Measurements from ENCODE around the gene CCHCR1. TPM values are rescaled to one million over a fixed set of nuclear protein-coding genes. Genes with fewer than 3 reads are reported as not detected.

Gene CCHCR1
- total and polyA plus RNA-seq, 2 experiments from 2014 or later = 19.8 to 46.7 TPM

DNA sequence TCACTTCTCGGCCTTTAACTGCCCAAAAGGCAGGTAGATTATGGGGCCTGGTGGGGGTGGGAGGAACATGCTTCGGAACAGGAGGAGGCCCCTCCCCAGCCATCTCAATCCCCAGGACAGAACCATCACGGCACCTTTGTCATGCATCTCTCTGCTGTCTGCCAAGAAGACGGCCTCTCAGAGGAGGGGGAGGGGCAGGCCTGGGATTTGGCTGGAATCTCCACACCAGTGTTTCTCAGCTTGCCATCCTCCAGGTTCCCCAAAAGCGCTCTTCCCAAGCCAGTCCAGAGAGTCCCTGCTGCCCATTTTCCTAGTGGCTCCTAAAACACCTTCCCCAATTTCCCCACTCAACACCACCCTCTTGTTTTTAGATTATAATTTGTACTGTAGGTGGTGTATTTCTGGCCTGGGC is 15.4 kb upstream of the CCHCR1 start (continued):
- TF ChIP-seq, protein P1, sequence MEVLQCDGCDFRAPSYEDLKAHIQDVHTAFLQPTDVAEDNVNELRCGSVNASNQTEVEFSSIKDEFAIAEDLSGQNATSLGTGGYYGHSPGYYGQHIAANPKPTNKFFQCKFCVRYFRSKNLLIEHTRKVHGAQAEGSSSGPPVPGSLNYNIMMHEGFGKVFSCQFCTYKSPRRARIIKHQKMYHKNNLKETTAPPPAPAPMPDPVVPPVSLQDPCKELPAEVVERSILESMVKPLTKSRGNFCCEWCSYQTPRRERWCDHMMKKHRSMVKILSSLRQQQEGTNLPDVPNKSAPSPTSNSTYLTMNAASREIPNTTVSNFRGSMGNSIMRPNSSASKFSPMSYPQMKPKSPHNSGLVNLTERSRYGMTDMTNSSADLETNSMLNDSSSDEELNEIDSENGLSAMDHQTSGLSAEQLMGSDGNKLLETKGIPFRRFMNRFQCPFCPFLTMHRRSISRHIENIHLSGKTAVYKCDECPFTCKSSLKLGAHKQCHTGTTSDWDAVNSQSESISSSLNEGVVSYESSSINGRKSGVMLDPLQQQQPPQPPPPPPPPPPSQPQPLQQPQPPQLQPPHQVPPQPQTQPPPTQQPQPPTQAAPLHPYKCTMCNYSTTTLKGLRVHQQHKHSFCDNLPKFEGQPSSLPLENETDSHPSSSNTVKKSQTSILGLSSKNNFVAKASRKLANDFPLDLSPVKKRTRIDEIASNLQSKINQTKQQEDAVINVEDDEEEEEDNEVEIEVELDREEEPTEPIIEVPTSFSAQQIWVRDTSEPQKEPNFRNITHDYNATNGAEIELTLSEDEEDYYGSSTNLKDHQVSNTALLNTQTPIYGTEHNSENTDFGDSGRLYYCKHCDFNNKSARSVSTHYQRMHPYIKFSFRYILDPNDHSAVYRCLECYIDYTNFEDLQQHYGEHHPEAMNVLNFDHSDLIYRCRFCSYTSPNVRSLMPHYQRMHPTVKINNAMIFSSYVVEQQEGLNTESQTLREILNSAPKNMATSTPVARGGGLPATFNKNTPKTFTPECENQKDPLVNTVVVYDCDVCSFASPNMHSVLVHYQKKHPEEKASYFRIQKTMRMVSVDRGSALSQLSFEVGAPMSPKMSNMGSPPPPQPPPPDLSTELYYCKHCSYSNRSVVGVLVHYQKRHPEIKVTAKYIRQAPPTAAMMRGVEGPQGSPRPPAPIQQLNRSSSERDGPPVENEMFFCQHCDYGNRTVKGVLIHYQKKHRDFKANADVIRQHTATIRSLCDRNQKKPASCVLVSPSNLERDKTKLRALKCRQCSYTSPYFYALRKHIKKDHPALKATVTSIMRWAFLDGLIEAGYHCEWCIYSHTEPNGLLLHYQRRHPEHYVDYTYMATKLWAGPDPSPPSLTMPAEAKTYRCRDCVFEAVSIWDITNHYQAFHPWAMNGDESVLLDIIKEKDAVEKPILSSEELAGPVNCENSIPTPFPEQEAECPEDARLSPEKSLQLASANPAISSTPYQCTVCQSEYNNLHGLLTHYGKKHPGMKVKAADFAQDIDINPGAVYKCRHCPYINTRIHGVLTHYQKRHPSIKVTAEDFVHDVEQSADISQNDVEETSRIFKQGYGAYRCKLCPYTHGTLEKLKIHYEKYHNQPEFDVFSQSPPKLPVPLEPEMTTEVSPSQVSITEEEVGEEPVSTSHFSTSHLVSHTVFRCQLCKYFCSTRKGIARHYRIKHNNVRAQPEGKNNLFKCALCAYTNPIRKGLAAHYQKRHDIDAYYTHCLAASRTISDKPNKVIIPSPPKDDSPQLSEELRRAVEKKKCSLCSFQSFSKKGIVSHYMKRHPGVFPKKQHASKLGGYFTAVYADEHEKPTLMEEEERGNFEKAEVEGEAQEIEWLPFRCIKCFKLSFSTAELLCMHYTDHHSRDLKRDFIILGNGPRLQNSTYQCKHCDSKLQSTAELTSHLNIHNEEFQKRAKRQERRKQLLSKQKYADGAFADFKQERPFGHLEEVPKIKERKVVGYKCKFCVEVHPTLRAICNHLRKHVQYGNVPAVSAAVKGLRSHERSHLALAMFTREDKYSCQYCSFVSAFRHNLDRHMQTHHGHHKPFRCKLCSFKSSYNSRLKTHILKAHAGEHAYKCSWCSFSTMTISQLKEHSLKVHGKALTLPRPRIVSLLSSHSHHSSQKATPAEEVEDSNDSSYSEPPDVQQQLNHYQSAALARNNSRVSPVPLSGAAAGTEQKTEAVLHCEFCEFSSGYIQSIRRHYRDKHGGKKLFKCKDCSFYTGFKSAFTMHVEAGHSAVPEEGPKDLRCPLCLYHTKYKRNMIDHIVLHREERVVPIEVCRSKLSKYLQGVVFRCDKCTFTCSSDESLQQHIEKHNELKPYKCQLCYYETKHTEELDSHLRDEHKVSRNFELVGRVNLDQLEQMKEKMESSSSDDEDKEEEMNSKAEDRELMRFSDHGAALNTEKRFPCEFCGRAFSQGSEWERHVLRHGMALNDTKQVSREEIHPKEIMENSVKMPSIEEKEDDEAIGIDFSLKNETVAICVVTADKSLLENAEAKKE (CRISPR knock-in tag; IDR thresholded peaks at IDR 0.05) = peak; percentile 76; the same call in 1 of the 2 replicates
- TF ChIP-seq, protein P2, sequence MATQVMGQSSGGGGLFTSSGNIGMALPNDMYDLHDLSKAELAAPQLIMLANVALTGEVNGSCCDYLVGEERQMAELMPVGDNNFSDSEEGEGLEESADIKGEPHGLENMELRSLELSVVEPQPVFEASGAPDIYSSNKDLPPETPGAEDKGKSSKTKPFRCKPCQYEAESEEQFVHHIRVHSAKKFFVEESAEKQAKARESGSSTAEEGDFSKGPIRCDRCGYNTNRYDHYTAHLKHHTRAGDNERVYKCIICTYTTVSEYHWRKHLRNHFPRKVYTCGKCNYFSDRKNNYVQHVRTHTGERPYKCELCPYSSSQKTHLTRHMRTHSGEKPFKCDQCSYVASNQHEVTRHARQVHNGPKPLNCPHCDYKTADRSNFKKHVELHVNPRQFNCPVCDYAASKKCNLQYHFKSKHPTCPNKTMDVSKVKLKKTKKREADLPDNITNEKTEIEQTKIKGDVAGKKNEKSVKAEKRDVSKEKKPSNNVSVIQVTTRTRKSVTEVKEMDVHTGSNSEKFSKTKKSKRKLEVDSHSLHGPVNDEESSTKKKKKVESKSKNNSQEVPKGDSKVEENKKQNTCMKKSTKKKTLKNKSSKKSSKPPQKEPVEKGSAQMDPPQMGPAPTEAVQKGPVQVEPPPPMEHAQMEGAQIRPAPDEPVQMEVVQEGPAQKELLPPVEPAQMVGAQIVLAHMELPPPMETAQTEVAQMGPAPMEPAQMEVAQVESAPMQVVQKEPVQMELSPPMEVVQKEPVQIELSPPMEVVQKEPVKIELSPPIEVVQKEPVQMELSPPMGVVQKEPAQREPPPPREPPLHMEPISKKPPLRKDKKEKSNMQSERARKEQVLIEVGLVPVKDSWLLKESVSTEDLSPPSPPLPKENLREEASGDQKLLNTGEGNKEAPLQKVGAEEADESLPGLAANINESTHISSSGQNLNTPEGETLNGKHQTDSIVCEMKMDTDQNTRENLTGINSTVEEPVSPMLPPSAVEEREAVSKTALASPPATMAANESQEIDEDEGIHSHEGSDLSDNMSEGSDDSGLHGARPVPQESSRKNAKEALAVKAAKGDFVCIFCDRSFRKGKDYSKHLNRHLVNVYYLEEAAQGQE (IDR thresholded peaks at IDR 0.05; ENCODE audit: unreplicated experiment) = no peak
- TF ChIP-seq ZNF331 (CRISPR knock-in tag; IDR thresholded peaks at IDR 0.05; ENCODE audit: low read depth) = no peak
- peak; percentile 75 for TF ChIP-seq CREB1 (CRISPR knock-in tag; IDR thresholded peaks at IDR 0.05; ENCODE audit: low read depth)
- TF ChIP-seq EZH2phosphoT487 (IDR thresholded peaks at IDR 0.05; ENCODE audit: unreplicated experiment) = no peak
